H1 (cell line): Measurements from ENCODE around the gene DHRS9. TPM values are rescaled to one million over a fixed set of nuclear protein-coding genes. Genes with fewer than 3 reads are reported as not detected.

Source experiments
- CTCF ChIA-PET: fragments of 300-600 bp; sonication (Branson Sonifier 250); formaldehyde crosslinking; loops from one replicate; lab custom pipeline; 2021; ENCODE audit not compliant: partially characterized antibody; lab: Charles Lee
- POLR2A ChIA-PET: fragments of 300-600 bp; sonication (Branson Sonifier 250); formaldehyde crosslinking; loops from one replicate; lab custom pipeline; 2021; ENCODE audit warnings: inconsistent platforms; ENCODE audit not compliant: partially characterized antibody; lab: Charles Lee
- DNase-seq, 2 experiments: peaks; one replicate each; pipeline versions ENCODE4 v3.0.0 to v3.0.0-alpha.2; 2010 to 2022; ENCODE audit warnings: low spot score in 2 of 2, low read depth in 1 of 2, mixed read lengths in 1 of 2
- FAIRE-seq: peaks from 2 replicates; lab custom pipeline; 2011; peaks lifted over from hg19 to GRCh38; lab: Jason Lieb, UNC
- H2AFZ ChIP-seq: 2 replicates; pipeline ENCODE4 v1.8.1; 2012; ENCODE audit warnings: low read length, inconsistent platforms
- H2AK5ac ChIP-seq: 2 replicates; pipeline ENCODE4 v1.6.1; 2013; ENCODE audit warnings: low read depth, low read length
- H2BK120ac ChIP-seq: replicated peaks from 2 replicates; pipeline ENCODE3; 2013; ENCODE audit warnings: low read depth, low read length, inconsistent platforms
- H2BK12ac ChIP-seq: 2 replicates; pipeline ENCODE4 v1.6.1; 2013; ENCODE audit warnings: low read depth, low read length
- H2BK15ac ChIP-seq: 2 replicates; pipeline ENCODE4 v1.6.1; 2013; ENCODE audit warnings: low read length
- H2BK20ac ChIP-seq: 2 replicates; pipeline ENCODE4 v1.6.1; 2013; ENCODE audit warnings: low read length
- H2BK5ac ChIP-seq: 2 replicates; pipeline ENCODE4 v1.6.1; 2013; ENCODE audit warnings: low read depth, low read length
- H3K14ac ChIP-seq: 2 replicates; pipeline ENCODE4 v1.6.1; 2013; ENCODE audit warnings: inconsistent platforms; ENCODE audit not compliant: insufficient read length
- H3K18ac ChIP-seq: 2 replicates; pipeline ENCODE4 v1.6.1; 2013; ENCODE audit warnings: low read length; ENCODE audit errors: extremely low read depth
- H3K23ac ChIP-seq: 2 replicates; pipeline ENCODE4 v1.6.1; 2013; ENCODE audit warnings: inconsistent platforms; ENCODE audit not compliant: insufficient read length
- H3K23me2 ChIP-seq: 2 replicates; pipeline ENCODE4 v1.6.1; 2013; ENCODE audit warnings: low read depth, low read length
- H3K27ac ChIP-seq: 2 replicates; pipeline ENCODE4 v1.6.1; 2011; ENCODE audit warnings: low read depth, low read length, inconsistent platforms
- H3K27me3 ChIP-seq, 4 experiments: replicated peaks in 1 of 4; 1 replicate in 1 of 4; 2 replicates in 3 of 4; pipeline versions ENCODE4 v1.6.1 to v1.8.1; 2011 to 2013; ENCODE audit warnings: low read length in 3 of 4, mild to moderate bottlenecking in 3 of 4, inconsistent platforms in 2 of 4, mixed read lengths in 2 of 4, moderate library complexity in 1 of 4; ENCODE audit not compliant: control insufficient read depth in 3 of 4, insufficient read depth in 3 of 4; ENCODE audit errors: extremely low read depth in 1 of 4
- H3K36me3 ChIP-seq, 4 experiments: 2 replicates each; pipeline versions ENCODE4 v1.6.1 to v1.8.1; 2011 to 2013; ENCODE audit warnings: mild to moderate bottlenecking in 4 of 4, low read length in 3 of 4, moderate library complexity in 2 of 4, control low read depth in 1 of 4, inconsistent platforms in 1 of 4; ENCODE audit not compliant: insufficient read depth in 4 of 4, control insufficient read depth in 2 of 4
- H3K4ac ChIP-seq: replicated peaks from 2 replicates; pipeline ENCODE3; 2013; ENCODE audit warnings: low read length, low read depth, mixed read lengths, inconsistent platforms; ENCODE audit not compliant: insufficient read length
- H3K4me1 ChIP-seq, 4 experiments: replicated peaks in 1 of 4; 1 replicate in 1 of 4; 2 replicates in 3 of 4; pipeline versions ENCODE4 v1.6.1 to v1.8.1; 2011 to 2013; ENCODE audit warnings: low read length in 3 of 4, inconsistent platforms in 2 of 4, mixed read lengths in 1 of 4; ENCODE audit not compliant: insufficient read depth in 4 of 4, control insufficient read depth in 3 of 4
- H3K4me2 ChIP-seq, 2 experiments: 2 replicates each; pipeline versions ENCODE4 v1.6.1 to v1.8.1; 2011 to 2013; ENCODE audit warnings: low read depth in 2 of 2, low read length in 2 of 2, control low read depth in 1 of 2, inconsistent platforms in 1 of 2, mild to moderate bottlenecking in 1 of 2; ENCODE audit not compliant: insufficient read depth in 1 of 2
- H3K4me3 ChIP-seq, 4 experiments: fragments of 200-600, 300-600 bp in 1 of 4; sonication (generic), shearing (Covaris generic), sonication (Bioruptor Twin) in 1 of 4; 2 replicates each; pipeline versions ENCODE4 v1.5.1 to v1.8.1; 2011 to 2016; ENCODE audit warnings: low read length in 4 of 4, low read depth in 3 of 4, control low read depth in 2 of 4, inconsistent platforms in 2 of 4, mild to moderate bottlenecking in 2 of 4, mixed read lengths in 1 of 4, moderate library complexity in 1 of 4; ENCODE audit not compliant: insufficient read depth in 2 of 4; ENCODE audit errors: extremely low read depth in 1 of 4
- H3K56ac ChIP-seq: replicated peaks from 2 replicates; pipeline ENCODE3; 2013; ENCODE audit warnings: low read depth, mild to moderate bottlenecking, mixed read lengths, low read length, inconsistent platforms; ENCODE audit not compliant: insufficient read length
- H3K79me1 ChIP-seq: 2 replicates; pipeline ENCODE4 v1.6.1; 2013; ENCODE audit warnings: low read depth, low read length, control low read depth
- H3K79me2 ChIP-seq, 2 experiments: 2 replicates each; pipeline versions ENCODE4 v1.6.1 to v1.8.1; 2012 to 2013; ENCODE audit warnings: low read length in 2 of 2, mild to moderate bottlenecking in 2 of 2, inconsistent platforms in 1 of 2; ENCODE audit not compliant: insufficient read depth in 2 of 2, control insufficient read depth in 1 of 2
- H3K9ac ChIP-seq, 4 experiments: replicated peaks in 1 of 4; 1 replicate in 1 of 4; 2 replicates in 3 of 4; pipeline versions ENCODE4 v1.6.1 to v1.8.1; 2011 to 2013; ENCODE audit warnings: low read depth in 3 of 4, low read length in 3 of 4, control low read depth in 2 of 4, mild to moderate bottlenecking in 2 of 4, moderate library complexity in 2 of 4, inconsistent platforms in 1 of 4; ENCODE audit errors: extremely low read depth in 1 of 4
- H3K9me3 ChIP-seq, 2 experiments: 2 replicates each; pipeline versions ENCODE4 v1.6.1 to v1.8.1; 2012 to 2013; ENCODE audit warnings: mild to moderate bottlenecking in 2 of 2, moderate library complexity in 2 of 2, control low read depth in 1 of 2, inconsistent platforms in 1 of 2, low read depth in 1 of 2, low read length in 1 of 2, mixed read lengths in 1 of 2; ENCODE audit not compliant: insufficient read depth in 2 of 2
- H4K20me1 ChIP-seq, 2 experiments: replicated peaks in 1 of 2; 2 replicates each; pipeline versions ENCODE3 to v1.8.1; 2011 to 2013; ENCODE audit warnings: inconsistent platforms in 2 of 2, low read length in 2 of 2, mild to moderate bottlenecking in 1 of 2; ENCODE audit not compliant: insufficient read depth in 2 of 2, control insufficient read depth in 1 of 2
- H4K5ac ChIP-seq: 2 replicates; pipeline ENCODE4 v1.6.1; 2013; ENCODE audit warnings: low read length, low read depth, mixed read lengths, inconsistent platforms; ENCODE audit not compliant: insufficient read length
- H4K8ac ChIP-seq: 2 replicates; pipeline ENCODE4 v1.8.0; 2013; ENCODE audit warnings: mild to moderate bottlenecking, moderate library complexity, low read length, inconsistent platforms; ENCODE audit not compliant: insufficient read depth; ENCODE audit errors: extremely low read depth
- H4K91ac ChIP-seq: replicated peaks from 2 replicates; pipeline ENCODE3; 2013; ENCODE audit warnings: low read length, mixed read lengths, inconsistent platforms; ENCODE audit not compliant: insufficient read length
- CHD1 ChIP-seq: IDR thresholded peaks from 2 replicates; pipeline ENCODE4 v1.6.1; 2012; ENCODE audit warnings: low read depth, low read length, improper control_type of control experiment
- HDAC6 ChIP-seq: IDR thresholded peaks from one replicate; pipeline ENCODE4 v1.7.1; 2012; ENCODE audit warnings: low read depth, mild to moderate bottlenecking, inconsistent platforms, low read length, moderate library complexity
- JUND ChIP-seq: IDR thresholded peaks from 2 replicates; pipeline ENCODE4 v1.6.1; 2011; ENCODE audit warnings: mild to moderate bottlenecking, improper control_type of control experiment, low read length
- WGBS, 2 experiments: shearing (Covaris generic) in 1 of 2; methylation state at CpG; one replicate each; pipeline versions ENCODE4 v1.1.6 to v1.1.7; 2013 to 2015; ENCODE audit warnings: low lambda C conversion rate in 2 of 2, mixed read lengths in 2 of 2, inconsistent platforms in 1 of 2, low coverage in 1 of 2, missing lambda C conversion rate in 1 of 2; ENCODE audit not compliant: insufficient replicate concordance in 2 of 2, insufficient coverage in 1 of 2, insufficient read length in 1 of 2; ENCODE audit errors: extremely low coverage in 1 of 2, missing lambda C conversion rate in 1 of 2; 5-methylcytosine and 5-hydroxymethylcytosine counted together
- polyA plus RNA-seq, 7 experiments: library from polyadenylated mRNA; depleted of rRNA in 3 of 7; stranded (reverse) in 5 of 7; unstranded in 2 of 7; fragments of >200 nt in 5 of 7; fragments of 200-250 nt in 2 of 7; gene quantifications; 1 replicate in 5 of 7; 2 replicates in 1 of 7; 4 replicates in 1 of 7; pipeline versions ENCODE4 v1.2.1 to v1.2.3, GENCODE V29; 2011 to 2013; ENCODE audit warnings: missing spikeins in 2 of 7, mixed read lengths in 2 of 7
- total RNA-seq: library from RNA; stranded (reverse); fragmentation: NEBNext Ultra II Directional; extraction: Animal tissue kit (Norgen Biotek cat#: 25700); gene quantifications from 2 replicates; pipeline ENCODE4 v1.2.1, GENCODE V29; 2021

Gene DHRS9
- total and polyA plus RNA-seq, 2 of the 8 experiments (the other 6 are each of a cell fraction or from before 2014, with no cell fraction given), result not detected

DNA sequence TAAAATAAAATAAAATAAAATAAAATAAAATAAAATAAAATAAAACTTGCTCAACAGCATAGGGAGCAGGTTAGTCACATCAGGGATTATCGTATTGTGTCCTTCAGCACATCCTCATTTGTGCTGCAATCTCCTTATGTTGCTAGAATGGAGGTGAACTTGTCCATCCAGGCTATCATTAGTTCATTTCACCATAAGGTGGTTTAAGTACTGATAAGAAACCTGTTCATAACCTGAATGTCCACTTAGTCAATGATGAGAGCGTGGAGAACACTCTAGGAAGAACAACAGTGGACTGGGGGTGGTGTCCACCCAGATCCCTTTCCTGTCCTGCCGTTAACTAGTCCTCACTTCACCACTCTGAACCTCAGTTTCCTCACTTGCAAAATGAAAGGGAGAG lies 21.9 kb downstream of the DHRS9 start:
- no peak overlapping the region for H2BK120ac ChIP-seq
- no peak overlapping the region for H3K4me2 ChIP-seq
- H3K36me3 ChIP-seq, result no peaks in the 10 kb centered on the region
- ChIA-PET POLR2A (no interaction called here), CTCF (interaction anchor here (1.6 kb wide), 1 partner anchor 41 kb away, joined by 4 read pairs; no protein-coding TSS in a partner anchor)
- H4K20me1 ChIP-seq, result no peaks in the 10 kb centered on the region
- no peaks in the 10 kb centered on the region for H3K9me3 ChIP-seq
- no peak overlapping the region for H2AK5ac ChIP-seq
- no peak for TF ChIP-seq JUND
- no peak for TF ChIP-seq CHD1
- no peak for TF ChIP-seq HDAC6
- DNase-seq (no peak), FAIRE-seq (no peak)
- H3K79me1 ChIP-seq, result no peaks in the 10 kb centered on the region
- no peaks in the 10 kb centered on the region for H3K79me2 ChIP-seq
- H3K4me1 ChIP-seq, result 0 out of 7 replicates have a peak, but pooled peaks cover 0 to 3% (median 0%) of the 10 kb centered on the region in 4 experiments
- no peak overlapping the region for H2BK15ac ChIP-seq
- H3K18ac ChIP-seq, result no peak overlapping the region
- H3K27me3 ChIP-seq, result no peaks in the 10 kb centered on the region; a peak in 2 of 7 replicates
- no peak overlapping the region for H3K56ac ChIP-seq
- H3K4me3 ChIP-seq, result no peak overlapping the region
- no peak overlapping the region for H3K23ac ChIP-seq
- no peak overlapping the region for H2BK20ac ChIP-seq
- H2AFZ ChIP-seq, result no peak overlapping the region
- H4K5ac ChIP-seq, result no peak overlapping the region
- H2BK5ac ChIP-seq, result no peak overlapping the region
- no peak overlapping the region for H3K14ac ChIP-seq
- WGBS, 2 experiments, result 98% methylated on average over 3 of the region's 3 CpGs; no CpG with 5 or more reads in 1 of the 2 experiments
- H4K91ac ChIP-seq, result no peak overlapping the region
- no peak overlapping the region for H4K8ac ChIP-seq
- H3K9ac ChIP-seq, result no peak overlapping the region
- H3K23me2 ChIP-seq, result no peaks in the 10 kb centered on the region; the same call in 1 of the 2 replicates
- no peak overlapping the region for H3K27ac ChIP-seq
- no peak overlapping the region for H2BK12ac ChIP-seq
- no peak overlapping the region for H3K4ac ChIP-seq
